ENCODE measurements around the gene GFAP. TPM values are rescaled to one million over a fixed set of nuclear protein-coding genes. Genes with fewer than 3 reads are reported as not detected.
A peak's percentile ranks its signal among the peaks of the same experiment; 100 is the strongest.

The GFAP gene
- total and polyA plus RNA-seq, 2 experiments from 2014 or later = 0.10 TPM; not detected in 1

- Histone ChIP-seq H3K27ac (no peak overlapping the region), H2AFZ (no peak overlapping the region), H3K4me3 (no peak overlapping the region), H3K79me2 (peaks cover 24% of the 10 kb centered on the region), H3K36me3 (replicated peaks; ENCODE audit: insufficient read depth, low read depth) (no peaks in the 10 kb centered on the region), H3K9me2 (replicated peaks; ENCODE audit: insufficient read depth) (no peaks in the 10 kb centered on the region), H3K27me3 (no peaks in the 10 kb centered on the region), H3K9me3 (ENCODE audit: low read depth) (no peaks in the 10 kb centered on the region), H4K20me1 (ENCODE audit: insufficient read depth, poor library complexity, severe bottlenecking) (peaks cover 5% of the 10 kb centered on the region), H3K4me1 (ENCODE audit: insufficient read depth) (peaks cover 26% of the 10 kb centered on the region), H3K4me2 (no peak overlapping the region)
- TF ChIP-seq EZH2 (IDR thresholded peaks at IDR 0.05; ENCODE audit: borderline replicate concordance) (no peak), CTCF (IDR thresholded peaks at IDR 0.05; ENCODE audit: poor library complexity) (no peak), EZH2phosphoT487 (IDR thresholded peaks at IDR 0.05; ENCODE audit: low read depth, severe bottlenecking, unreplicated experiment) (no peak)
- DNase-seq (ENCODE audit: low spot score) = no peak
- 83% methylated on average over 4 of the region's 4 CpGs for WGBS (ENCODE audit: low lambda C conversion rate, missing lambda C conversion rate)
Observed at GRCh38 chr17:44901411-44901921, 13.8 kb downstream of the GFAP start.

- Histone ChIP-seq H3K36me3 (replicated peaks; ENCODE audit: insufficient read depth, low read depth) (no peaks in the 10 kb centered on the region), H3K9me2 (replicated peaks; ENCODE audit: insufficient read depth) (no peaks in the 10 kb centered on the region), H3K79me2 (peaks cover 30% of the 10 kb centered on the region), H2AFZ (no peak overlapping the region), H3K4me1 (ENCODE audit: insufficient read depth) (peaks cover 25% of the 10 kb centered on the region), H3K27ac (no peak overlapping the region), H3K4me3 (no peak overlapping the region), H3K27me3 (no peaks in the 10 kb centered on the region), H3K4me2 (no peak overlapping the region), H3K9me3 (ENCODE audit: low read depth) (no peaks in the 10 kb centered on the region), H4K20me1 (ENCODE audit: insufficient read depth, poor library complexity, severe bottlenecking) (peaks cover 5% of the 10 kb centered on the region)
- WGBS (ENCODE audit: low lambda C conversion rate, missing lambda C conversion rate) = 64% methylated on average over 3 of the region's 3 CpGs
- no peak for TF ChIP-seq CTCF (IDR thresholded peaks at IDR 0.05; ENCODE audit: poor library complexity)
- TF ChIP-seq EZH2 (IDR thresholded peaks at IDR 0.05; ENCODE audit: borderline replicate concordance) = no peak
- TF ChIP-seq EZH2phosphoT487 (IDR thresholded peaks at IDR 0.05; ENCODE audit: low read depth, severe bottlenecking, unreplicated experiment) = no peak
- DNase-seq (ENCODE audit: low spot score) = peak; percentile 59
Observed at GRCh38 chr17:44900894-44901293, 14.4 kb downstream of the GFAP start.

GRCh38 chr17:44899074-44899782 lies 16.1 kb downstream of the GFAP start, which contains the start of gene EFTUD2:
Gene EFTUD2 (minus strand): TSS chr17:44899445. CDS start chr17:44894521, 4,924 bp downstream.
- no peaks in the 10 kb centered on the region for H3K9me3 ChIP-seq (ENCODE audit: low read depth)
- H3K79me2 ChIP-seq = peaks cover 43% of the 10 kb centered on the region
- TF ChIP-seq CTCF (IDR thresholded peaks at IDR 0.05; ENCODE audit: poor library complexity) (no peak), EZH2 (IDR thresholded peaks at IDR 0.05; ENCODE audit: borderline replicate concordance) (no peak), EZH2phosphoT487 (IDR thresholded peaks at IDR 0.05; ENCODE audit: low read depth, severe bottlenecking, unreplicated experiment) (no peak)
- peak within 1 kb of the TSS; percentile 96 for H3K27ac ChIP-seq
- under 1% methylated on average over 54 of the region's 54 CpGs for WGBS (ENCODE audit: low lambda C conversion rate, missing lambda C conversion rate)
- H3K27me3 ChIP-seq = no peaks in the 10 kb centered on the region
- H3K4me1 ChIP-seq (ENCODE audit: insufficient read depth) = peaks cover 13% of the 10 kb centered on the region
- no peaks in the 10 kb centered on the region for H3K9me2 ChIP-seq (replicated peaks; ENCODE audit: insufficient read depth)
- no peaks in the 10 kb centered on the region for H3K36me3 ChIP-seq (replicated peaks; ENCODE audit: insufficient read depth, low read depth)
- H4K20me1 ChIP-seq (ENCODE audit: insufficient read depth, poor library complexity, severe bottlenecking) = peaks cover 5% of the 10 kb centered on the region
- H3K4me2 ChIP-seq = peak within 1 kb of the TSS; percentile 72
- DNase-seq (ENCODE audit: low spot score) = peak; percentile 95
- peak within 1 kb of the TSS; percentile 75 for H2AFZ ChIP-seq
- peak within 1 kb of the TSS; percentile 28 for H3K4me3 ChIP-seq
